TTC549 (cell line): ENCODE data around the gene LRRK1.
"Not testable (repeated sequence)": the region's sequence is repeated elsewhere in the genome, so short reads cannot be mapped to it uniquely, and the experiment has no call there.

Source experiments
- FAIRE-seq: peaks from 2 replicates; lab custom pipeline; 2012; peaks lifted over from hg19 to GRCh38; lab: Jason Lieb, UNC

Gene LRRK1

GRCh38 chr15:101070502-101071273 is 151.5 kb downstream of the LRRK1 start:
- FAIRE-seq = no peak

GRCh38 chr15:101071651-101072050 is 152.5 kb downstream of the LRRK1 start:
- no peak for FAIRE-seq

- not testable (repeated sequence) for FAIRE-seq
Measured at GRCh38 chr15:101072235-101072634, 153.1 kb downstream of the LRRK1 start.

GRCh38 chr15:101077806-101078668 is 158.9 kb downstream of the LRRK1 start:
- FAIRE-seq = not testable (repeated sequence)

- FAIRE-seq = no peak
Measured at GRCh38 chr15:101078669-101079323, 159.6 kb downstream of the LRRK1 start.

GRCh38 chr15:101081900-101082299 is 162.7 kb downstream of the LRRK1 start:
- no peak for FAIRE-seq

GRCh38 chr15:101083336-101084045 is 164.3 kb downstream of the LRRK1 start:
- no peak for FAIRE-seq

GRCh38 chr15:101084801-101085200 is 165.6 kb downstream of the LRRK1 start:
- no peak for FAIRE-seq

GRCh38 chr15:101085311-101085700 is 166.1 kb downstream of the LRRK1 start:
- FAIRE-seq = no peak

GRCh38 chr15:101086394-101087171 is 167.4 kb downstream of the LRRK1 start:
- no peak for FAIRE-seq

- FAIRE-seq = no peak
Measured at GRCh38 chr15:101087172-101087769, 168.1 kb downstream of the LRRK1 start.

GRCh38 chr15:101088271-101088670 is 169.1 kb downstream of the LRRK1 start:
- FAIRE-seq = no peak

GRCh38 chr15:101088788-101089578 is 169.8 kb downstream of the LRRK1 start:
- no peak for FAIRE-seq

GRCh38 chr15:101089579-101090427 is 170.6 kb downstream of the LRRK1 start:
- no peak for FAIRE-seq

- FAIRE-seq = no peak
Measured at GRCh38 chr15:101090428-101090790, 171.3 kb downstream of the LRRK1 start.

- no peak for FAIRE-seq
Measured at GRCh38 chr15:101091080-101092017, 172.2 kb downstream of the LRRK1 start.

- no peak for FAIRE-seq
Measured at GRCh38 chr15:101092156-101092866, 173.2 kb downstream of the LRRK1 start.

- no peak for FAIRE-seq
Measured at GRCh38 chr15:101092867-101093202, 173.7 kb downstream of the LRRK1 start.
